ENCODE data around the gene ARHGAP8. TPM values are rescaled to one million over a fixed set of nuclear protein-coding genes. Genes with fewer than 3 reads are reported as not detected.

ARHGAP8 gene
- total RNA-seq, 1 donor from 2014 or later: 18.1 TPM

DNA sequence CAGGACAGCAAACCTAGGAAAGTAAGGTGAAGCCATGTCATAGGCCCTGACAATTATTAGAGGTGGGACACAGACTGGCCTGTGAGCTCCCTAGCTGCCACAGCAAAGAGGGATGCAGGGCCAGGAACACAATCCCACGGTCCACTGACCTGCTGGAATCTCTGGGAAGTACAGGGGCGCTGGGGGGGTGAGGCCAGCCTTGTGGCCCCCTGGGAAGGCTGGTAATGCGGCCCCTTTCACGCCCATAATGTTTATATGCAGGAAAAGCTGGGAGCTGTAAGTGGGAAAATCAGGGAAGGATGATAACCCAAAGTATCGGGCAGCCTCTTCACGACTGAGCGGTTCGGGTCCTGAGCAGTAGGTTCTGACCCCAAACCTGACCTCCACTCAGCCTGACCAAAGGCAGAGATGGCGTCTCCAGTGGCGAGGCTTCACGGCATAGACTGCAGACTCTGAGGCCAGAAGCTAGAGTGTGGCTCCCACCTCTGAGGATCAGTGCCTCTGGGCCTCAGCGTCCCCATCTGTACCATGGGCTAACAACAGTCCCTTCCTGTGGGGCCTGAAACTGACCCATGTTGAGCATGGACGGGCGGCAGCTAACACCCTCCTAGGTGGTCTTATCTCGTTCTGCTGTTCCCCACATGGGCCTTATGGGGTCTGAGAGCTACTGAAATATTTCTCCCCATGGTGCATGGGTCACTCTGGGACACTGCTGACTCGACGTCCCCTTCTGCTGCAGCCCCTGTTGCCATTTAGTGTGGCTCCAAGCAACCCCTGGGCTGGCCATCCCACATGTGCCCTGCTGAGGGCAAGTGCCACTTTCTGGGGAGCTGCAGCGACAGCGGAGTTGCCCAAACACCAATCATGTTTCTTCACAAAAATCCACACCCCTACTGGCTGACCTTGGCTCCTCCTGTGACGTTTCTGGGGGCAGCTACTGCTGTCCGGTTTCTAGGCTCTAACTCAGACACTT, 155.7 kb downstream of the ARHGAP8 start:
- intact Hi-C loops (cut with DNase I): no loop called here
- Histone ChIP-seq H3K9me3 (no peaks in the 10 kb centered on the region), H3K27ac (no peak overlapping the region), H3K36me3 (no peaks in the 10 kb centered on the region), H3K4me3 (no peak overlapping the region), H3K27me3 (no peaks in the 10 kb centered on the region), H3K4me1 (no peaks in the 10 kb centered on the region)
- ATAC-seq (no peak), DNase-seq (no peak)
- TF ChIP-seq, protein P1, sequence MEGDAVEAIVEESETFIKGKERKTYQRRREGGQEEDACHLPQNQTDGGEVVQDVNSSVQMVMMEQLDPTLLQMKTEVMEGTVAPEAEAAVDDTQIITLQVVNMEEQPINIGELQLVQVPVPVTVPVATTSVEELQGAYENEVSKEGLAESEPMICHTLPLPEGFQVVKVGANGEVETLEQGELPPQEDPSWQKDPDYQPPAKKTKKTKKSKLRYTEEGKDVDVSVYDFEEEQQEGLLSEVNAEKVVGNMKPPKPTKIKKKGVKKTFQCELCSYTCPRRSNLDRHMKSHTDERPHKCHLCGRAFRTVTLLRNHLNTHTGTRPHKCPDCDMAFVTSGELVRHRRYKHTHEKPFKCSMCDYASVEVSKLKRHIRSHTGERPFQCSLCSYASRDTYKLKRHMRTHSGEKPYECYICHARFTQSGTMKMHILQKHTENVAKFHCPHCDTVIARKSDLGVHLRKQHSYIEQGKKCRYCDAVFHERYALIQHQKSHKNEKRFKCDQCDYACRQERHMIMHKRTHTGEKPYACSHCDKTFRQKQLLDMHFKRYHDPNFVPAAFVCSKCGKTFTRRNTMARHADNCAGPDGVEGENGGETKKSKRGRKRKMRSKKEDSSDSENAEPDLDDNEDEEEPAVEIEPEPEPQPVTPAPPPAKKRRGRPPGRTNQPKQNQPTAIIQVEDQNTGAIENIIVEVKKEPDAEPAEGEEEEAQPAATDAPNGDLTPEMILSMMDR (IDR thresholded peaks at IDR 0.05): no peak

DNA sequence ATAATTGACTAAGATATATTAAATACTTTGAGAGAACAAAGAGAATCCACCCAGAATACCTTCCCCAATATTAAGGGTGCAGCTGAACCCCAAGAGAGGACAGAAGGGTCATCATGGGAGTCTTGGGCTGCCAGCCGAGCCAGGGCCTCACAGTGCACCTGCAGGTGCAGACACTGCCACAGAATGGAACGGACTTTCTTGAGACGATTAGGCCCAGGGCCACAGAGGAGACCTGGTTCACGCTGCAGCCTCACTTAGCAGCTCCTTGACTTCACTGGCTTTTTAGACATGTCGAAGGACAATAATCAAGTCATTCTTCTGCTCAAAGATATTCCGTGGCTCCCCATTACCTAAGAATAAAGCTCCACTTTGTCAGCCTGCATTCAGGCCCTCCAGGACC, 156.9 kb downstream of the ARHGAP8 start:
- no peaks in the 10 kb centered on the region for H3K9me3 ChIP-seq

More for the DNA sequence above, 156.9 kb downstream of the ARHGAP8 start:
- intact Hi-C loops (cut with DNase I): no loop called here
- DNase-seq (no peak), ATAC-seq (no peak)
- H3K27me3 ChIP-seq: no peaks in the 10 kb centered on the region
- no peaks in the 10 kb centered on the region for H3K4me1 ChIP-seq
- no peaks in the 10 kb centered on the region for H3K36me3 ChIP-seq
- no peak overlapping the region for H3K4me3 ChIP-seq
- H3K27ac ChIP-seq: no peak overlapping the region
- TF ChIP-seq, protein P1 (IDR thresholded peaks at IDR 0.05): no peak

Other genes with a start within 250 kb of the ARHGAP8 start
- gene PRR5, start 50.4 kb upstream of the ARHGAP8 start, total RNA-seq: 13.6 TPM

Measured in upper lobe of right lung (tissue), 1 donor.